Smooth muscle cell (in vitro differentiated cells): ENCODE results near the gene PPP4R4. TPM values are rescaled to one million over a fixed set of nuclear protein-coding genes. Genes with fewer than 3 reads are reported as not detected.

Source experiments
- DNase-seq: peaks from one replicate; lab custom pipeline; 2025; ENCODE audit not compliant: unreplicated experiment; lab: John Stamatoyannopoulos, UW
- H2AFZ ChIP-seq: fragments of 200-600 bp; sonication (generic); 2 replicates; pipeline ENCODE4 v1.6.0; 2016; ENCODE audit warnings: antibody characterized with exemption, low read depth, mild to moderate bottlenecking
- H3F3A ChIP-seq: fragments of 200-600 bp; sonication (generic); 2 replicates; pipeline ENCODE4 v1.6.0; 2017; ENCODE audit warnings: antibody characterized with exemption, low read depth
- H3K27ac ChIP-seq: fragments of 200-600 bp; sonication (generic); 2 replicates; pipeline ENCODE4 v1.5.1; 2016; ENCODE audit warnings: low read depth, mild to moderate bottlenecking
- H3K27me3 ChIP-seq: fragments of 200-600 bp; sonication (generic); 2 replicates; pipeline ENCODE4 v1.6.1; 2016; ENCODE audit warnings: low read depth, mild to moderate bottlenecking
- H3K36me3 ChIP-seq: fragments of 200-600 bp; sonication (generic); 2 replicates; pipeline ENCODE4 v1.5.1; 2016; ENCODE audit warnings: low read depth
- H3K4me1 ChIP-seq: fragments of 200-600 bp; sonication (generic); 2 replicates; pipeline ENCODE4 v1.5.1; 2016; ENCODE audit warnings: low read depth
- H3K4me2 ChIP-seq: fragments of 200-600 bp; sonication (generic); 2 replicates; pipeline ENCODE4 v1.6.0; 2016; ENCODE audit warnings: mild to moderate bottlenecking
- H3K4me3 ChIP-seq: fragments of 200-600 bp; sonication (generic); 2 replicates; pipeline ENCODE4 v1.5.1; 2016; ENCODE audit warnings: mild to moderate bottlenecking
- H3K79me2 ChIP-seq: fragments of 200-600 bp; sonication (generic); 2 replicates; pipeline ENCODE4 v1.6.0; 2016; ENCODE audit warnings: low read depth, mild to moderate bottlenecking
- H3K9ac ChIP-seq: fragments of 200-600 bp; sonication (generic); 2 replicates; pipeline ENCODE4 v1.6.0; 2016; ENCODE audit warnings: low read depth
- H3K9me3 ChIP-seq: fragments of 200-600 bp; sonication (generic); replicated peaks from 2 replicates; pipeline ENCODE4 v1.5.1; 2016; ENCODE audit warnings: low read depth
- H4K20me1 ChIP-seq: fragments of 200-600 bp; sonication (generic); 2 replicates; pipeline ENCODE4 v1.6.0; 2016; ENCODE audit warnings: low read depth
- CTCF ChIP-seq: fragments of 200-600 bp; sonication (generic); IDR thresholded peaks from 2 replicates; pipeline ENCODE4 v1.5.1; 2017; ENCODE audit warnings: borderline replicate concordance, mild to moderate bottlenecking, antibody characterized with exemption; ENCODE audit not compliant: insufficient read depth, poor library complexity, severe bottlenecking
- WGBS: methylation state at CpG from one replicate; pipeline ENCODE4 v1.1.7; 2016; ENCODE audit warnings: low lambda C conversion rate; 5-methylcytosine and 5-hydroxymethylcytosine counted together
- polyA plus RNA-seq: library from polyadenylated mRNA; unstranded; fragments of >200 nt; fragmentation: Nextera tagmentation; extraction: Ambion mirVana; gene quantifications from 2 replicates; pipeline ENCODE4 v1.2.1, GENCODE V29; 2016
- total RNA-seq: library from RNA; depleted of rRNA; stranded (reverse); fragments of >200 nt; gene quantifications from 2 replicates; pipeline ENCODE4 v1.2.3, GENCODE V29; 2014

Gene PPP4R4
- total and polyA plus RNA-seq, 2 experiments from 2014 or later: 0.27 TPM

GRCh38 chr14:94288610-94289465 lies 114.7 kb downstream of the PPP4R4 start:
- Histone ChIP-seq H3F3A (no peaks in the 10 kb centered on the region), H3K9ac (no peak overlapping the region), H3K27me3 (no peaks in the 10 kb centered on the region), H3K79me2 (no peaks in the 10 kb centered on the region), H3K36me3 (no peaks in the 10 kb centered on the region), H3K4me3 (no peak overlapping the region), H2AFZ (no peak overlapping the region), H4K20me1 (no peaks in the 10 kb centered on the region), H3K4me1 (no peaks in the 10 kb centered on the region), H3K9me3 (no peaks in the 10 kb centered on the region), H3K27ac (no peak overlapping the region), H3K4me2 (no peak overlapping the region)
- no peak for DNase-seq
- TF ChIP-seq CTCF: no peak
- 65% methylated on average over 14 of the region's 14 CpGs for WGBS

GRCh38 chr14:94290197-94290596 lies 116.1 kb downstream of the PPP4R4 start:
- WGBS: 83% methylated on average over 8 of the region's 8 CpGs

GRCh38 chr14:94291159-94291905 lies 117.2 kb downstream of the PPP4R4 start:
- no peaks in the 10 kb centered on the region for H3K27me3 ChIP-seq
- H3K4me3 ChIP-seq: no peak overlapping the region
- no peak for DNase-seq
- H3K9me3 ChIP-seq: no peaks in the 10 kb centered on the region
- no peak overlapping the region for H3K27ac ChIP-seq
- H4K20me1 ChIP-seq: no peaks in the 10 kb centered on the region
- H3K36me3 ChIP-seq: no peaks in the 10 kb centered on the region
- H3K4me2 ChIP-seq: no peak overlapping the region
- WGBS: 89% methylated on average over 13 of the region's 13 CpGs
- H3K4me1 ChIP-seq: no peaks in the 10 kb centered on the region
- H3K9ac ChIP-seq: no peak overlapping the region
- H2AFZ ChIP-seq: no peak overlapping the region
- no peaks in the 10 kb centered on the region for H3F3A ChIP-seq
- no peaks in the 10 kb centered on the region for H3K79me2 ChIP-seq
- TF ChIP-seq CTCF: no peak

More at GRCh38 chr14:94290197-94290596, 116.1 kb downstream of the PPP4R4 start:
- Histone ChIP-seq H3F3A (no peaks in the 10 kb centered on the region), H2AFZ (no peak overlapping the region), H3K9me3 (no peaks in the 10 kb centered on the region), H3K79me2 (no peaks in the 10 kb centered on the region), H3K27ac (no peak overlapping the region), H4K20me1 (no peaks in the 10 kb centered on the region), H3K9ac (no peak overlapping the region), H3K36me3 (no peaks in the 10 kb centered on the region), H3K4me2 (no peak overlapping the region), H3K4me1 (no peaks in the 10 kb centered on the region), H3K27me3 (no peaks in the 10 kb centered on the region), H3K4me3 (no peak overlapping the region)
- TF ChIP-seq CTCF: no peak
- no peak for DNase-seq
